NCI-H510A treated with DMSO at 0.1 percent for 48 hours (cell line): Measurements from ENCODE around the gene GALR1.

Experiments used
- DNase-seq: peaks from one replicate; lab custom pipeline; 2025; lab: John Stamatoyannopoulos, UW

The GALR1 gene

DNA sequence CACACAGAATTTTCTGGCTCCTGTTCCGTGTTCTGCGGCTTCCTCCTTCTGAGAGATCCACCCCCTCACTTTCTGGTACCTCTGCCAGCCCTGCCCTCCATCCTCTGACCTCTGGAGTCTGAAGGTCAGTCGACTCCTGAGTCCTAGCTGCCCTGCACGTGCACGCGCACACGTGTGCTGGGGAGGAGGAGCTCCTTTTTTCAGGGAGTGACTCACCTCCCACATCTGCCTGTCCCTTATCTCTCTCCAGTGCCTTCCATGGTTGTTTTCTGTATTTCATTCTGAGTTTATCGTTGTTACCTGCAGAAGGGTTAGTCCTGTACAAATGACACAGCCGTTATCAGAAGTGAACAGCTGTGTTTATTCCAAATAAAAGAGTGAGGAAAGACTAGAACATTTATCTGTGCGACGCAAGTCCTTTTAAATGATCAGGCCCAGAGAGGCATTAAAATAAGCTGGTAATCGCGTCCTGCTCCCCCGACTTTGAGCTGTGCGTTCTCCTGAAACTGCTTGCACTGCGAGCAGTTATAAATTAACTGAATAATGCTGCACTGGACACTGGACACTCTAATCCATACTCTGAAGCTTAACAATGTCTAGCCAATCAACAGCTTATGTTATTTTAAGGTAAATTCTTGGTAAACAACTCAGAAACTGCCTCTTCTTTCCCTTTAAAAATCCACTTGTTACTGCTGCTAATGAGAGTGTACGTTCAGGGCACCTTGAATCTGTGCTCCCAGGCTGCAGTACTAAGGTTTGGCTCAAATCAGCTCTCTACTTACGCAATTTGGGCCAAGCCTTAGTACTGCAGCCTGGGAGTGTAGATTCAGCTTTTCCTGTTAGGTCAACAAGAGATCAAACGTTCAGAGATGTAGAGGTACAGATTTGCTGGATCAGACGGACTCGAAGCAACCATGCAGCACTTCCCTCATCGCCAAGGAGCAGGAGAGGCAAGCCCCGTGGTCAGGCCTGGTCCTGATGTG is 72.5 kb downstream of the GALR1 start:
- no peak for DNase-seq

DNA sequence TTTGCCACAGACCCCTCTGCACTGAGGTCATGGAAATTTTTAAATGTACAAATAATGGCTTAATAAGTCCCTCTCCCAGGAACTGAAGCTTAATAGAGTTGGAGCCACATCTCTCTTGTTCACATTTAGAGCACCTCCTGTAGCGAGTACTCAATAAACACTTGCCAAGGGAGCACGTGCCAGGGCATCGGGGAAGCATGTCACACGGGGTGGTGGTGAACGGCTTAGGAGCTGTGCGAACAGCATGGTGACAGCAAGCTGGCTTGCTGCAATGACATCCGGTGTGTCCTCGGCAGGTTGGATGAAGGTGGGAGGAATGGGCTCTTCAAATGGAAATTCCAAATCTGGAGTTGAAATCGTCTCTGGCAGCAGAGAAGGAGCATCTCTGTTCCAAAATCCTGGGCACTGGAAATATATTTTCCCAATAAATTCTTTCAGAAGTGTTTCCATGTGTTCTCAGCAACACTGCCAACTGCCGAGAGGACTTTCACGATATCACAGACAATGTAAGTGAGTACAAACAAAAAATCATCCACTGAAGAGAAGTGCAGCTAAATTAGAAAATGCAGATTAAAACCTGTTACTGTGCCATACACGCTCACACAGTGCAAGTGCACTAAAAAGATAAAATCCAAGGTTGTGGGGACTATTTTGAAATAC is 74.1 kb downstream of the GALR1 start:
- DNase-seq, result no peak
